IPS-18a (cell line): ENCODE results near the gene FCHSD1.

ENCODE experiments used
- H3K27ac ChIP-seq: one replicate; pipeline ENCODE4 v1.5.1; 2013; ENCODE audit warnings: low read length
- H3K27me3 ChIP-seq: one replicate; pipeline ENCODE4 v1.6.1; 2013; ENCODE audit warnings: mild to moderate bottlenecking, low read length; ENCODE audit not compliant: control insufficient read depth, insufficient read depth
- H3K36me3 ChIP-seq: one replicate; pipeline ENCODE4 v1.6.1; 2013; ENCODE audit warnings: low read depth, low read length; ENCODE audit not compliant: control insufficient read depth
- H3K4me1 ChIP-seq: one replicate; pipeline ENCODE4 v1.6.1; 2013; ENCODE audit warnings: low read depth, low read length; ENCODE audit not compliant: control insufficient read depth
- H3K4me3 ChIP-seq: one replicate; pipeline ENCODE4 v1.5.1; 2013; ENCODE audit warnings: low read length
- H3K9ac ChIP-seq: one replicate; pipeline ENCODE4 v1.6.1; 2013; ENCODE audit warnings: mild to moderate bottlenecking, low read length, moderate library complexity
- H3K9me3 ChIP-seq: one replicate; pipeline ENCODE4 v1.6.1; 2013; ENCODE audit warnings: low read depth, low read length; ENCODE audit not compliant: control insufficient read depth

The FCHSD1 gene

DNA sequence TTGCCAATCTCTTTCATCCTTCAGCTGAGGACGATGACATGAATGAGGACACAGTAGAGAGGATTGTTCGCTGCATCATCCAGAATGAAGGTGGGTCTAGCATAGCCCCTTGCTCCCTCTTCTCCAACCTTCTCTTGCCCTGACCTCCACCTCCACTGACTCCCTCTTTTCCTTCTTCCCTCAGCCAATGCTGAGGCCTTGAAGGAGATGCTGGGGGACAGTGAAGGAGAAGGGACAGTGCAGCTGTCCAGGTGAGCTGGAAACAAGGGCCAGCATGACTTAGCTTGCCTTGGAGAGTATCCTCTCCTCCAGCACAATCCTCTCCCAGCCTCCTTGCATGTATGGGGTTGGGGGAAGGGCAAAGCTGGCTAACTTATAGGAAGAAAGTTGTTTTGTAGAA, 12.4 kb downstream of the FCHSD1 start:
- no peak overlapping the region for H3K9ac ChIP-seq
- no peak overlapping the region for H3K27ac ChIP-seq
- peaks cover 6% of the 10 kb centered on the region for H3K36me3 ChIP-seq
- no peaks in the 10 kb centered on the region for H3K9me3 ChIP-seq
- H3K4me1 ChIP-seq = peaks cover 3% of the 10 kb centered on the region
- H3K27me3 ChIP-seq = no peaks in the 10 kb centered on the region
- peak overlapping the region; percentile 87 for H3K4me3 ChIP-seq

DNA sequence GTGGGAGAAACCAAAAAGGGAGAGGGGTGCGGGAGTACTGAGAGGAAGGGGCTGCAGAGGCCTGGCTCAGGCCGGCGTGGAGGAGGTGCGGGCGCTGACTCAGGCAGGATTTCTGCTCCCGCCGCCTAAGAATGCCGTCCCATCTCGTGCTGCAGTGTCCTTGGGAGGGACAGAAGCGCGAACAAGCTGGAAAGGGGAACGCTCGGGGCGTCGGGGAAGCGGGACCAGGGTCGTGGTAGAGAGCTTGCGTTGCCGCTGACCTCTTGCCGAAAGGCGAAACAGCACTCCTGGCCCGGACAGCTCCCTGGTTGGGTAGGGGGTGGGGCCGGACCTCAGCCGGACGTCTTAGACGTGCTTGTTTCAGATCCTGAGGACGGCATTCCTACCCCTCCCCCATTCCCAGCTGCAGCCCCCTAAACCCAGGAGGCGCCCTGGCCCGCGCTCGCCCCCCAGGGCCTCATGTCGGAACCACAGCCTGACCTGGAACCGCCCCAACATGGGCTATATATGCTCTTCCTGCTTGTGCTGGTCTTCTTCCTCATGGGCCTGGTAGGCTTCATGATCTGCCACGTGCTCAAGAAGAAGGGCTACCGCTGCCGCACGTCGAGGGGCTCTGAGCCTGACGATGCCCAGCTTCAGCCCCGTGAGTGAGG, 13.3 kb downstream of the FCHSD1 start:
- no peaks in the 10 kb centered on the region for H3K27me3 ChIP-seq
- no peaks in the 10 kb centered on the region for H3K9me3 ChIP-seq
- H3K36me3 ChIP-seq = peaks cover 6% of the 10 kb centered on the region
- H3K9ac ChIP-seq = peak overlapping the region; percentile 82
- peak overlapping the region; percentile 87 for H3K4me3 ChIP-seq
- H3K27ac ChIP-seq = no peak overlapping the region
- peaks cover 3% of the 10 kb centered on the region for H3K4me1 ChIP-seq

DNA sequence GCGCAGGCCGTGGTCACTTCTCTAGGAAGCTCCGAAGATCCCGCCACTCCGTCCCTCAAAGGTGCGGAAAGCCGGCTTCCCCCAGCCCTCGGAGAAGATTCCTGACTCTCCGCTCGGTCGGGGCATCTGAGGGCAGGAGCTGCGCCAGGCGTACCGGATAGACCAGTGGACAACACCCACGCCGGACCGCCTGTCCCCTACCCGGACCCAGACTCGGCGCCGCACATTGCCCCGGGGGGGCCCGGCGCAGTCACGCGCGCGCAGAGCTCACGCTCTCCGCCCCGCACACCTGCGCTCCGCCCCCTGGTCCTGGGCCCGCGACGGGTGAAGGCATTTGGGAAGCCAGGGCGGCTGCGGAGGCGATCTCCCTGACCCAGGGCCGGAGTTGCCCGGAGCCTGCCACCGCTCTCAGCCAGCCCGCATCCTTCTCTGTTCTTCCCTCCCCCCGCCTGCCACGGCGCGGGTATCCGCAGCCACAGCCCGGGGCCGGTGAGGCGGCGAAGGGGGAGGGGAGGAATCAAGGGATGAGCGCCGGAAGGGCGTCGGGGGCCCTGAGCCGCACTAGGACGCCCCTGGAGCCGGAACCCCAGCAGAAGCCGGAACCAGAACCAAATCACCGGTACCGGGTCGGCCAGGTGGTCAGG, 14.0 kb downstream of the FCHSD1 start:
- peak overlapping the region; percentile 82 for H3K9ac ChIP-seq
- peaks cover 3% of the 10 kb centered on the region for H3K4me1 ChIP-seq
- H3K27ac ChIP-seq = no peak overlapping the region
- no peaks in the 10 kb centered on the region for H3K9me3 ChIP-seq
- H3K4me3 ChIP-seq = peak overlapping the region; percentile 87
- H3K27me3 ChIP-seq = no peaks in the 10 kb centered on the region
- H3K36me3 ChIP-seq = peaks cover 6% of the 10 kb centered on the region

DNA sequence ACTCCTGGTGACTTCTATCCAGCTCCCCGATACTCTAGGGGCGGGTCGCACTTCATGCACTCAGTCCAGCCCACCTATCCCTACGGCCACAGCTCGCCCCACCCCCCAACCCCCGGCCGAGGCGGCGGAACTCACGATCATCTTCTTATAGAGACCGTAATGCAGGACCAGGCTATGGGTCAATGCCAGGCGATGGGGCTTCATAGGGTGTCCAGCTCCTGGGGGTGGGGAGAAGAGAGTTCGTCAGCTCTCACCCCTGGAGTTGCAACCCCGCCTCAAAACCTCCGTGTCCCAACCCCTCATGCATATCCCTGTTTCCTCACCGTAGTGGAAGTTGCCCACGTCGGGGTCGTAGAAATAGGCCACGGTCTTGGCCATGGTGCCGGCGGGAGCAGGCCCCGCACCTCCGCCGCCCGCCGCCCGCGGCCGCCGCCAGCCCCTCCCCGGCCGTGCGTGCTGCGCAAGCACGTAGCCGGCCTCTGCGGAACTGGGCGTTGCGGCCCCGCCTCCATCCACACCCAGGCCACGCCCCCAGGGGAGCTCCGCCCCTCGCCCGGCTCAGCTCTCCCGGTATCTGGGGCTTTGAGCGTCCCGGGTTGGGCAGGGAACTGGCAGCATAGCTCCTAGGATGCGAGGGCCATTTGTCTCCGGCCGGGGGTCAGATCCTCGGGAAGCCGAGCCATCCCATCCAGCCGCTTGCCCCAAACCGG, 14.7 kb downstream of the FCHSD1 start, which contains the start of the genes HDAC3 and RELL2:
Gene HDAC3, minus strand, starts transcription at position 437 of the 710 bp plus-strand sequence. Its CDS starts 59 bp downstream, at position 378.
Gene RELL2, plus strand, starts transcription at position 585 of the 710 bp plus-strand sequence. CDS start 1,229 bp downstream, outside the sequence.
- peaks cover 3% of the 10 kb centered on the region for H3K36me3 ChIP-seq
- H3K4me1 ChIP-seq = peaks cover 3% of the 10 kb centered on the region
- H3K9ac ChIP-seq = peak within 1 kb of the TSS; percentile 82
- no peaks in the 10 kb centered on the region for H3K9me3 ChIP-seq
- peak within 1 kb of the TSS; percentile 87 for H3K4me3 ChIP-seq
- H3K27ac ChIP-seq = no peak within 1 kb of the TSS
- no peaks in the 10 kb centered on the region for H3K27me3 ChIP-seq

DNA sequence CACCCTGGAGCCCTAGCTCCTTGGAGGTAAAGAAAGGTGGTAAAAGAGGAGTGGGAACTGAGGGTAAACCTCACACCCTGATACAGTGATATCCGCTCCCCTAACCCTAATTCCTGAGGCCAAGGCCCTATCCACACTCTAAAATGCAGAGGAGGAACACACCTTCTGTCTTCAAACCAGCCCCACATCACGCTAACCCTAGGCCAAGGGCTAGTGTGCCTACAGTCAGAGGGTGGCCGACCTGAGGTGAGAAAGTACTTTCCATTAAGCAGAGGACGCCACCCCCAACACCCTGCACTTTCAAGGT, 15.2 kb downstream of the FCHSD1 start:
- H3K27me3 ChIP-seq = no peaks in the 10 kb centered on the region
- H3K4me1 ChIP-seq = peaks cover 3% of the 10 kb centered on the region
- peak overlapping the region; percentile 82 for H3K9ac ChIP-seq
- no peaks in the 10 kb centered on the region for H3K36me3 ChIP-seq
- peak overlapping the region; percentile 87 for H3K4me3 ChIP-seq
- no peak overlapping the region for H3K27ac ChIP-seq
- no peaks in the 10 kb centered on the region for H3K9me3 ChIP-seq

DNA sequence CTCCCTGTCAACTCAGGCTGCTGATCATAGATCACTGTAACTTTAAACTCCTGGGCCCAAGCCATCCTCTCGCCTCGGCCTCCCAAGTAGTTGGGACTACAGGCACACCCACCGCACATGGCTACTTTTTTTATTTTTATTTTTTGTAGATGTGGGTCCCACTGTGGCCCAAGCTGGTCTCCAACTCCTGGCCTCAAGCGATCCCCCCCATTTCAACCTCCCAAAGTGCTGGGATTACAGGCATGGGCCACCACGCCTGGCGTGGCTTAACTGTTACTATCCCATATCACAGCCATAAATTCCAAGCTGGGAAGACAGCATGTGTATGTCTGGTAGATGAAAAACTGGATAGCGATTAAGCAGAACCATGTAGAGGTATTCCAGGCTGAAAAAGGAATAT, 15.6 kb downstream of the FCHSD1 start:
- H3K4me1 ChIP-seq = peaks cover 3% of the 10 kb centered on the region
- H3K36me3 ChIP-seq = no peaks in the 10 kb centered on the region
- H3K4me3 ChIP-seq = peak overlapping the region; percentile 87
- no peak overlapping the region for H3K27ac ChIP-seq
- no peaks in the 10 kb centered on the region for H3K27me3 ChIP-seq
- peak overlapping the region; percentile 82 for H3K9ac ChIP-seq
- H3K9me3 ChIP-seq = no peaks in the 10 kb centered on the region

DNA sequence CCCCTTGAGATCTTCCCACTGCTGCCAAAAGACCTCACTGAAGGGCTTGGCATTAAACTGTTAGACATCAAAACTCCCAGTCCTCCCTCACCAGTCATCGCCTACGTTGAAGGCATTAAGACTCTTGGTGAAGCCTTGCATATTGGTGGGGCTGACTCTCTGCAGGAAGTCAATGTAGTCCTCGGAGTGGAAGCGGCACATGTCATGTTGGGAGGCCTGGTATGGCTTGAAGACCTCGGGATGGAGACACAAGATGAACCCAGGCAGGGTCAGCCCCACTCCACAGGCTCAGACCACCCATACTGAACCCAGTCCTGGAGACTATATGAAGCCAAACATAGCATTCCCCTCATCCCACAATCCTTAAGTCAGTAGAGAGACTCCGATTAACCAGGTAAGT, 16.5 kb downstream of the FCHSD1 start:
- Histone ChIP-seq H3K36me3 (peaks cover 2% of the 10 kb centered on the region), H3K9ac (no peak overlapping the region), H3K4me3 (no peak overlapping the region)

DNA sequence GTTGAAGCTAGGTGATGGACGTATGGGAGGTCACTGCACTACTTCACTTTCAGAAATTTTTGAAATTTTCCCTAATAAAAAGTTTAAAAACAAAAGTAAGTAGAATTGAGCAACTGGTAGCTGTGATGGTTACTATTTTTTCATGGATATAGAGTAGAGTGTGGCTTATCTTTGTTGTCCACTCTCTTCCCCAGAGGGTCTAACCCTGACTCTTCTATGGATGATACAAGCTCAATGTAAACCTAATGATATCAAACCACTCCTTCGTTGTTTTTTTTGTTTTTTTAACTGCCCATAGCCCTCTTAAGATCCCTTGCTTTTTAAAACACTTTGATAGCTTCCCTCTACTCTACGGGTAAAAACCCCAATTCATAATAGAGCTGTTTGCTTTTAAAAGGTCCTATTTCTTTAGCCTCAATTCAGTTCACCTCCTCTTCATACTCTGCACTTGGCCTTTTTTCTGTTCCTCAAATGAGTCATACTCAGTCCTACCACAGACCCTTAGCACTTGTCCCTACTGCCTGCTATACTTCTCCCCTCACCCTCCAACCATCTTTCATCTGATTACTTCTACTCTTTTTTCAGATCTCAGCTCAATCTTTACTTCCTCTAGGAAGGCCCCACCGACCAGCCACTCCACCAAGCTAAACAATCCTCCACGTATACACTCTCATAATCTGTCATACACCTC, 17.2 kb downstream of the FCHSD1 start:
- Histone ChIP-seq H3K9ac (no peak overlapping the region), H3K27ac (no peak overlapping the region), H3K36me3 (peaks cover 9% of the 10 kb centered on the region), H3K4me1 (peaks cover 3% of the 10 kb centered on the region), H3K4me3 (no peak overlapping the region), H3K27me3 (no peaks in the 10 kb centered on the region), H3K9me3 (no peaks in the 10 kb centered on the region)

More for the DNA sequence above, 16.5 kb downstream of the FCHSD1 start:
- H3K4me1 ChIP-seq = peaks cover 3% of the 10 kb centered on the region
- H3K27ac ChIP-seq = no peak overlapping the region
- no peaks in the 10 kb centered on the region for H3K27me3 ChIP-seq
- no peaks in the 10 kb centered on the region for H3K9me3 ChIP-seq

DNA sequence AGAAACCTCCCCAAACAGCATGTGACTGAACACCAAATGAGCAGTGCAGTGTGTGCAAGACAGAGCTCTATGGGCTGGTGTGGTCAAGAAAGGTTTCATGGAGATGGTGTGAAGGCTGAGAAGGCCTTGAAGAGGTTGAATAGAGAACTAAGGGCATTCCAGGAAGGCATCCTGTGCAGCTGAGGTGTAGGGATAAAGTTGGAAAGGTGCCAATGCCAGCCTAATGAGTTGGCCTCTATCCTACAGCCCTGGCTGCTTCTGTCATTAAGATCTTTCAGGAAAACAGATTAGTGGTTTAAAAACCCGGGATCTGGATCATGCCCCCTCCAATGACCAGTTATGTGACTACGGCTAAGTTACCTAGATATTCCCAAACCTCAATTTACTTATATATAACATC, 18.6 kb downstream of the FCHSD1 start:
- Histone ChIP-seq H3K9me3 (no peaks in the 10 kb centered on the region), H3K36me3 (peaks cover 21% of the 10 kb centered on the region)

DNA sequence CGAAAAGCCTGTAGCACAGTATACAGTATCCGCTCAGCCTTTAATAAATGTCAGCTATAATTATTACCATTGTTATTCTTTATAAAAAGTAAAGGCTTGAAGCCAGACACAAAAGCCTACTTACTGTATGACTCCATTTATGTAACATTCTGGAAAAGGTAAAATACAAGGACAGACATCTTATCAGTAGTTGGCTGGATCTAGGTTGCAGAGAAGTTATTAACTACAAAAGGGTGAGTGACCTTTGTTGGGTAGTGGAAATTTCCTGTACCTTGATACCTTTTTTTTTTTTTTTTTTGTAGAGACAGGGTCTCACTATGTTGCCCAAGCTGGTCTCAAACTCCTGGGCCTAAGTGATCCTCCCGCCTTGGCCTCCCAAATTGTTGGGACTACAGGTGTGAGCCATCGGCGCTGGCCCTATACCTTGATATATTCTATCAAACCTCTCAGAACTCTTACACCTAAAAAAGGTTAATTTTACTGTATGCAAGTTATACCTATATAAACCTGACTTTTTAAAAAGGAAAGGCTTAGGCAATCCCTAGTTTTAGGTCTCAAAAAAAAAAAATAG, 20.6 kb downstream of the FCHSD1 start:
- H3K4me3 ChIP-seq = no peak overlapping the region
- H3K9me3 ChIP-seq = no peaks in the 10 kb centered on the region
- no peaks in the 10 kb centered on the region for H3K4me1 ChIP-seq
- no peak overlapping the region for H3K27ac ChIP-seq
- H3K36me3 ChIP-seq = peaks cover 31% of the 10 kb centered on the region
- no peaks in the 10 kb centered on the region for H3K27me3 ChIP-seq
- H3K9ac ChIP-seq = no peak overlapping the region

More for the DNA sequence above, 18.6 kb downstream of the FCHSD1 start:
- Histone ChIP-seq H3K4me1 (peaks cover 3% of the 10 kb centered on the region), H3K4me3 (no peak overlapping the region), H3K27ac (no peak overlapping the region), H3K27me3 (no peaks in the 10 kb centered on the region), H3K9ac (no peak overlapping the region)

DNA sequence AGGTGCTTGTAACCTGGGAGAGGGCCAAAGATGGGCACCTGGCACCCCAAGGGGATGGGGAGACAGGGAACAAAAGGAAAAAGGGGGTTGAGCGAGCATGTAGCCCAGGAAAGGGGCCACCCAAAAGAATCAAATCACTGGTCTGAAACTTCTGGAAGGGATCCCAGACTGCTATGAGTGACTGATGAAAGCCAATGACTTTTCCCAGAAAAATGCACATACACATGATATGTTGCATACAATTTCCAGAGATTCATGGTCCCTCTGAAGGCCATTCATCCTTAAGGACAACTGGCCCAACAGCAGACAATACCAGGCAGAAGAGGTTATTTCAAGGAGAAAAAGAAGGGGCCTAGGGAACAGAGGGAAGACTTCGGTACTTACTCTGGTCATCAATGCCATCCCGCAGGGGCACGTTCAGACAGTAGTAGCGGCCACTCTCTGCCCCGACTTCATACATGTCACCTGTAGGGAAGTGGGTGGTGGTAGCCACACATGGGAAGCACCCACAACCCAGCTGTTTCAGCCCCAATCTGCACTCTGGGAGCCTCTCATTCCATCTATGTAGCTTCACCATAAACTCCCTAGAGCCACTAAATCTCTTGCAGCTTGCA, 22.9 kb downstream of the FCHSD1 start:
- H3K27ac ChIP-seq = no peak overlapping the region
- no peak overlapping the region for H3K4me3 ChIP-seq
- no peaks in the 10 kb centered on the region for H3K9me3 ChIP-seq
- peaks cover 3% of the 10 kb centered on the region for H3K4me1 ChIP-seq
- H3K27me3 ChIP-seq = no peaks in the 10 kb centered on the region
- H3K9ac ChIP-seq = no peak overlapping the region
- H3K36me3 ChIP-seq = peaks cover 45% of the 10 kb centered on the region
